IgD-negative memory B cell (primary cell): ENCODE measurements around the gene ZNF335. TPM values are rescaled to one million over a fixed set of nuclear protein-coding genes. Genes with fewer than 3 reads are reported as not detected.
A peak's percentile ranks its signal among the peaks of the same experiment; 100 is the strongest.

ENCODE experiments used
- H3K27ac Mint-ChIP-seq, 3 donors: one replicate each; pipeline ENCODE4 v1.8.0; 2020 to 2022; ENCODE audit warnings: mild to moderate bottlenecking in 3 of 3, mixed read lengths in 3 of 3, moderate library complexity in 1 of 3
- H3K27me3 Mint-ChIP-seq: one replicate; pipeline ENCODE4 v1.8.0; 2021; ENCODE audit warnings: mixed read lengths
- H3K36me3 Mint-ChIP-seq: one replicate; pipeline ENCODE4 v1.8.0; 2020; ENCODE audit warnings: mild to moderate bottlenecking, mixed read lengths
- H3K4me1 Mint-ChIP-seq, 3 donors: one replicate each; pipeline ENCODE4 v1.8.0; 2020 to 2022; ENCODE audit warnings: mixed read lengths in 3 of 3, mild to moderate bottlenecking in 1 of 3
- H3K4me3 Mint-ChIP-seq, 4 donors: one replicate each; pipeline ENCODE4 v1.8.0; 2020 to 2022; ENCODE audit warnings: mild to moderate bottlenecking in 4 of 4, mixed read lengths in 4 of 4, moderate library complexity in 3 of 4
- H3K9me3 Mint-ChIP-seq, 3 donors: one replicate each; pipeline ENCODE4 v1.8.0; 2020 to 2021; ENCODE audit warnings: mixed read lengths in 3 of 3, mild to moderate bottlenecking in 1 of 3
- polyA plus RNA-seq: library from polyadenylated mRNA; unstranded; fragments of 300-500 nt; fragmentation: Illumina TruSeq; gene quantifications from one replicate; pipeline ENCODE4 v1.2.3, GENCODE V29; 2021

Gene ZNF335
- polyA plus RNA-seq, 1 donor from 2014 or later: 15.1 TPM

DNA sequence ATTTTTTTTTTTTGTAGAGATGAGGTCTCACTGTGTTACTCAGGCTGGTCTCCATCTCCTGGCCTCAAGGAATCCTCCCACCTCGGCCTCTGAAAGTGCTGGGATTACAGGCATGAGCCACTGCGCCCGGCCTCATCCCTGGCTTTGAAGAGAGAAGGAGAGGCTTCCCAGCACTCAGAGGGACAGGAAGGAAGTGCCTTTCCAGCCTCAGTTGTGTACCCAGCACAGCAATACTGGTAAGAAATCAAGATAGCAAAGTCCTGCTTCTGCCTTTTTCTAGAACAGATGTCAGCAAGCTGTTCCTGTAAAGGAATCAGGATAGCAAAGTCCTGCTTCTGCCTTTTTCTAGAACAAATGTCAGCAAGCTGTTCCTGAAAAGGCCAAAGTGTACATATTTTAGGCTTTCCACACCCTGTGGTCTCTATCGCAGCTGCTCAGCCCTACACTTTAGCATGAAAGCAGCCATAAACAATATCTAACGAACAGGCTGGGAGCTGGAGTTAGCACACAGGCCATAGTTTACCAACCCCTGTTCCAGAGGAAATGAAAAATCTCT, 53.7 kb downstream of the ZNF335 start:
- Mint-ChIP-seq H3K36me3 (no peaks in the 10 kb centered on the region), H3K4me3 (no peak overlapping the region), H3K27ac (peak overlapping the region in 1 of 3 donors; percentile 27), H3K9me3 (no peaks in the 10 kb centered on the region), H3K4me1 (no peaks in the 10 kb centered on the region), H3K27me3 (peaks cover 7% of the 10 kb centered on the region)

GRCh38 chr20:45917790-45918141, 54.2 kb downstream of the ZNF335 start:
- Mint-ChIP-seq H3K4me1 (peaks cover 0 to 2% (median 1%) of the 10 kb centered on the region in 3 donors), H3K36me3 (no peaks in the 10 kb centered on the region), H3K4me3 (no peak overlapping the region), H3K27me3 (peaks cover 9% of the 10 kb centered on the region), H3K27ac (no peak overlapping the region), H3K9me3 (no peaks in the 10 kb centered on the region)

DNA sequence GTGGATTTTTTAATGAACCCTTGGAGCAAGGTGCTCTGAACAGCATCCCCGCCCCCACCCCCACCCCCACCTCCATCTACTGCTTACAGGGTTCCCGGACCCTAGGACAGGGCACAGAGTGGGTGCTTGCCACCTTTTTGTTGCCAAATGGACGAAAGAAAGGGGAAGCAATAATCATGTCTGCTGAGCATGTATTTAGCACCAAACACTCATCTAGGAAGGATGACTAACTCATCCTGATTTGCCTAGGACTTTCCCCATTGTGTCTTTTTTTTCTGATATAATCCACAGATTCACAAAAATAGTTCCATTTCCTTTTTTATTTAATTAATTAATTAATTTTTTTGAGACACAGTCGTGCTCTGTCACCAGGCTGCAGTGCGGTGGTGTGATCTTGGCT, 58.9 kb downstream of the ZNF335 start:
- Mint-ChIP-seq H3K9me3 (peaks cover 0 to 1% (median 0%) of the 10 kb centered on the region in 3 donors), H3K27ac (no peak overlapping the region), H3K27me3 (peaks cover 10% of the 10 kb centered on the region), H3K4me1 (peaks cover 0 to 11% (median 11%) of the 10 kb centered on the region in 3 donors), H3K4me3 (peak overlapping the region in 3 of 4 donors; percentile 48 to 86 (median 80)), H3K36me3 (peaks cover 3% of the 10 kb centered on the region)

GRCh38 chr20:45912344-45912682, 59.7 kb downstream of the ZNF335 start:
- Mint-ChIP-seq H3K4me3 (peak overlapping the region in 3 of 4 donors; percentile 38 to 97 (median 86)), H3K27ac (peak overlapping the region in 1 of 3 donors; percentile 53)

DNA sequence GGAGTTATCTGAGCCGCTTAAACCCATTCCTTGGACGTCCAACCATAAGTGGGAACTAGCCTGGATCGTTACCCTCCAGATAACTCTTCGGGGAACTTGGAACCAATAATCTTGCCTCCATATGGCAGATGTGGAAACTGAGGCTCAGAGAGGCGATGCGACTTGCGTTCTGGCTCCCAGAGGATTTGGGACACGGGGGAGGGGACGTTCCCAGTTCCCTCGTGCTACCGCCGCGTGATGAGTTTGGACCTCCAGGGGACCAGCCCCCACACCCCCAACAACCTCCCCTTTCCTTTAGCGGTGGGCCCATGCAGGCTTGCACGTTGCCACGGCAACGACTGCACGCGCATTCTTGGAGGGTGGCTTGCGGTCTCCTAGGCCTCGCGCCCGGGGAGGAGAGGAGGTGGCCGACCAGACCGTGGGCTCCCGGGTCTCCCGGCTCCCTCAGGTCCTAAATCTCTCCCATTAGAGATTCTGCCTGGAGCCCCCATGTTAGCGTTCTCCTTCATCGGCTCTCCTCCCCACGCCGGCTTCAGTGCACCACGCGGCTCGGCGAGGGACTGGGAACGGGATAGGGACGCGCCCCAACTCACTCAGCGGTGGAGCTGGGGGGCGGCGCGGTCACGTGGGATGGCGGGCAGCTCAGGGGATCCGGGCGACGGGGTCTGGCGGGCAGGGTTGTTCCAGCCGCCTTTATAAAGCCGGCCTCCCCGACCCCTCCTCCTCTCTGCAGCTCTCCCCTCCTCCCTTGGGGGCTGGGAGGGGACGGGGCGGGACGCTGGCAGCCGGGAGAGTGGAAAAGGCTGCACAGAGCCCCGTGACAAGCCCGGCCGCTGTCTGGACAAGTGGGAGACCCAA, 60.3 kb downstream of the ZNF335 start, which contains the start of gene PLTP:
Gene PLTP (minus strand): TSS at position 670 of the 858 bp plus-strand sequence. CDS start 703 bp downstream, outside the sequence.
- peaks cover 5% of the 10 kb centered on the region for H3K36me3 Mint-ChIP-seq
- peaks cover 0 to 14% (median 11%) of the 10 kb centered on the region in 3 donors for H3K4me1 Mint-ChIP-seq
- H3K9me3 Mint-ChIP-seq: peaks cover 0 to 1% (median 0%) of the 10 kb centered on the region in 3 donors
- peaks cover 9% of the 10 kb centered on the region for H3K27me3 Mint-ChIP-seq
- peak within 1 kb of the TSS; percentile 73 to 97 (median 92) for H3K4me3 Mint-ChIP-seq
- peak within 1 kb of the TSS; percentile 1 to 65 (median 53) for H3K27ac Mint-ChIP-seq

More at GRCh38 chr20:45912344-45912682, 59.7 kb downstream of the ZNF335 start:
- peaks cover 5% of the 10 kb centered on the region for H3K36me3 Mint-ChIP-seq
- peaks cover 0 to 1% (median 0%) of the 10 kb centered on the region in 3 donors for H3K9me3 Mint-ChIP-seq
- H3K4me1 Mint-ChIP-seq: peaks cover 0 to 13% (median 11%) of the 10 kb centered on the region in 3 donors
- peaks cover 9% of the 10 kb centered on the region for H3K27me3 Mint-ChIP-seq

DNA sequence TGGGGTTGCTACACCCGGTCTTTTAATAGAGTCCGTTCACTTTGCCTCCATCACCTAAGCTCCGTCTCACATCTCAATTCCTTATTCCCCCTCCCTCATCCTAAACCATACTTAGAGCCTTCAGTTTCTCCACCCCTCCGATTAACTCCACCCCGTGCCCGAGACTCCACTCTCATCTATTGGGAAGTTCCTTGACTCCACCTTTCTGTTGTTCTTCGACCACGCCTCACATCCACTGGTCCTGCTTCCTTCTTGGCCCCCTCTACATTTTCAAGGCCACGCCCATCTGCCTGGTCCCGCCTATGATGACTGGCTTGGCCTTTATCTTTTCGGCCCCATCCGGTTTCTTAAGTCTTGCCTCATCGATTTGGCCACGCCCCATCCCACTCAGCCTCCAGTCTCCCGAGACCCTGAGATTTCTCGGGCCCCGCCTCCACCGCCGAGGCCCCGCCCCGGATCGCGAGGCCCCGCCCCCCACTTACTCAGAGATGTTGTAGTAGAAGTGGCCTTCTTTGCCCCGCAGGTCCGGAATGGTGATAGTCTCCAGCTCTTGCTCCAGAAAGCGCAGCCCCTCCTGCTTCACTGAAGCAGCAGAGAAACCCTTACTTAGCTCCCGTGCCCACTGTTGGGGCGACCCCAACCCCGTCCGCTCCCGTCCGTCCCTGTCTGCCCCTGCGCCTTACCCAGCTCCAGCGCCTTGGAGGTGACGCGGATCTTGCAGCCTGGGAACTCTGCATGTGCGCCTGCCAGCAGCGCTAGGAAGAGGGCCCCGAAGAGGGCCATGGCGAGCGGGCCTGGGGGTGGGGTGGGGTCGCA, 61.1 kb downstream of the ZNF335 start:
- Mint-ChIP-seq H3K4me3 (peak overlapping the region; percentile 73 to 97 (median 92)), H3K9me3 (peaks cover 0 to 1% (median 0%) of the 10 kb centered on the region in 3 donors), H3K36me3 (peaks cover 5% of the 10 kb centered on the region), H3K27me3 (peaks cover 4% of the 10 kb centered on the region), H3K4me1 (peaks cover 0 to 14% (median 11%) of the 10 kb centered on the region in 3 donors), H3K27ac (peak overlapping the region; percentile 1 to 65 (median 46))

GRCh38 chr20:45909817-45910669, 62.0 kb downstream of the ZNF335 start:
- peaks cover 0 to 1% (median 0%) of the 10 kb centered on the region in 3 donors for H3K9me3 Mint-ChIP-seq
- peak overlapping the region in 1 of 3 donors; percentile 65 for H3K27ac Mint-ChIP-seq
- peaks cover 5% of the 10 kb centered on the region for H3K36me3 Mint-ChIP-seq
- peaks cover 0 to 14% (median 11%) of the 10 kb centered on the region in 3 donors for H3K4me1 Mint-ChIP-seq
- H3K27me3 Mint-ChIP-seq: peaks cover 4% of the 10 kb centered on the region
- H3K4me3 Mint-ChIP-seq: peak overlapping the region; percentile 73 to 97 (median 92)

DNA sequence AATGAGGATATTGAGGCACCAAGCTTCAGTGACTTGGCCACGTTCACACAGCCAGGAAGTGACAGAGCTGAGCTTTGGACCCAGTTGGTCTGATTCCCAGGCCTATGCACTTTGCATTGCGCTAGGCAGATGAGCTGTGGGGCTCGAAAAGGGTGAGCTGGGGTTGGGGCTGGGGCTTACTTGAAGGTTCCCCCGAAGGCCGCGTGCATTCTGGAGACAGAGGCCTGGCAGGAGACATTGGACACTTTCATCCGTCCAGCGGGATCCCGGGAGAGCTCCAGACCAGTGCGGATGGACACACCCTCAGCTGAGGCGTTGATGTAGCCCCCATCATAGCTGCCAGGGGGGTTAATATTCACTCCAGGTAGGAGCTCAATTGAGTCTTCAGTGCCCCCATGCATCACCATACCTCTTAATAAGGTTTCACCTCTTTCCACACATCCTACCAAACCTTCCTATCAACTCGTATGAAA, 62.6 kb downstream of the ZNF335 start:
- Mint-ChIP-seq H3K4me1 (peaks cover 0 to 14% (median 11%) of the 10 kb centered on the region in 3 donors), H3K36me3 (peaks cover 5% of the 10 kb centered on the region), H3K9me3 (peaks cover 0 to 1% (median 0%) of the 10 kb centered on the region in 3 donors), H3K27ac (no peak overlapping the region), H3K27me3 (peaks cover 4% of the 10 kb centered on the region), H3K4me3 (no peak overlapping the region)

GRCh38 chr20:45908084-45908483, 63.9 kb downstream of the ZNF335 start:
- Mint-ChIP-seq H3K27ac (peak overlapping the region in 2 of 3 donors; percentile 46 to 62), H3K27me3 (peaks cover 3% of the 10 kb centered on the region), H3K36me3 (peaks cover 5% of the 10 kb centered on the region), H3K4me3 (no peak overlapping the region), H3K4me1 (peaks cover 5 to 16% (median 11%) of the 10 kb centered on the region in 3 donors), H3K9me3 (peaks cover 0 to 1% (median 0%) of the 10 kb centered on the region in 3 donors)

GRCh38 chr20:45907219-45907948, 64.6 kb downstream of the ZNF335 start:
- Mint-ChIP-seq H3K27ac (no peak overlapping the region), H3K4me1 (peaks cover 11 to 20% (median 14%) of the 10 kb centered on the region in 3 donors), H3K36me3 (peaks cover 5% of the 10 kb centered on the region), H3K27me3 (peaks cover 2% of the 10 kb centered on the region), H3K9me3 (peaks cover 0 to 1% (median 0%) of the 10 kb centered on the region in 3 donors), H3K4me3 (peak overlapping the region in 1 of 4 donors; percentile 47)

DNA sequence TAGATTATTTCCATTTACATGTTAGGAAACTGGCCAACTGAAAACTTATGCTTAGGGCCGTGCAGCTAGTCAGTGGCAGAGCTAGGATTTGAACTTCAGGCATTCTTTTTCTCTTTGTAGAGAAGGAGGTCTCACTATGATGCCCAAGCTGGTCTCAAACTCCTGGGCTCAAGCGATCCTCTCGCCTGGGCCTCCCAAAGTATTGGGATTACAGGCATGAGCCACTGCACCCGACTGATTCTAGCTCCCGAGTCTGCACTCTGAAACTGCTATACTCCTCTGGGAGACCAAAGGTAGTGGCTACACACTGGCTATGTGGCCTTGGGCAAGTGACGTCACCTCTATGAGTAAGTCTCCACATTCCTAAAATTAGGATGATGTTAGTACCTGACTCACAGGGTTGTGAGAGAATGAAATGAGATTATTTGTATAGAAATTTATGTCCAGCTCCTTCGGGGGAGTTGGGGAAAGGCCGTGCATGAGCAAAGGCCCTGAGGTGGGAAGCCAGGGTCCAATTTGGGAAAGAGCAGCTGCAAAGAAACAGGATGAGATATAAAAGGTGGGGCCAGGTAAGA, 66.4 kb downstream of the ZNF335 start:
- H3K27me3 Mint-ChIP-seq: no peaks in the 10 kb centered on the region
- no peak overlapping the region for H3K27ac Mint-ChIP-seq
- H3K4me3 Mint-ChIP-seq: no peak overlapping the region
- H3K9me3 Mint-ChIP-seq: no peaks in the 10 kb centered on the region
- peaks cover 11 to 18% (median 12%) of the 10 kb centered on the region in 3 donors for H3K4me1 Mint-ChIP-seq
- H3K36me3 Mint-ChIP-seq: peaks cover 5% of the 10 kb centered on the region

DNA sequence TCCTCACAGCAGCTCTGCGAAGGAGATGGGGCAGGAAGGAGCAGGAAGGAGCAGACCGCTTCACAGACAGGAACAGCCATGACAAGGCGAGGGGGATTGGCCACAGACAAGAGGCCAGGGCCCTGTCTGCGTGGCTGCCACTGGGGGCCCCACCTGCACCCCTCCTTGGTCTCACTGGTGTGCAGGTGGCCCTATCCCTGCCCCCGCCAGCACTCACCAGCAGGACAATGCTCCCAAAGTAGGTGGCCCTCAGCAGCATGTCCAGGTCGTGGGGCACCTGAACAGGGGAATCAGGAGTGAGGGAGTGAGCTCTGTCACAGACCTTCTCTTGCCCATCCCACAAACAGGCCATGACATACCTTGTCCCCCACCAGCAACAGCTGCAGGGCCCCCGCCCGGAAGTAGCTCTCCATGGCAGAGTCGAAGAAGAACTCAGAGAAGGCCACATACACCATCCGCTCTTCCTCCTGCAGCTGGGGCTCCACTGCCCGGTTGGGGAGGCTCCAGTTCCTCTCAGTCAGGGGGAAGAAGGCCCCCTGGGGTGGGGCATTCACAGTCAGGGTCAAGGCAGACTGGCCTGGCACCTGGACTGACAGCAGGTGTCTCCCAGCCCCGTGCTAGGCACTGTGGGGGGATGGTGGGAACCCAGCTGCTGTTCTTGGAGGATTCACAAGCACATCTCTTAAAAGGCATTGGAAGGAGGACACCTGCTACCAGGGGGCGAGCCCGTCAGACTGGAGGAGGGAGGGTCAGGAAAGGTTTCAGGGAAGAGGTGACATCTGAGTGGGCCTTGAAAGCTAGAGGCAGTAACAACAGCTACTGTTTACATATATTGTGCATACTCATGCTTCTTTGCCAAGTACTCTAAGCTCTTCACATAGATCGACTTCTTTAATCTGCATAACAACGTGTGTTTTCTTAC, 67.2 kb downstream of the ZNF335 start:
- Mint-ChIP-seq H3K4me3 (peak overlapping the region in 1 of 4 donors; percentile 75), H3K27me3 (no peaks in the 10 kb centered on the region), H3K27ac (peak overlapping the region in 1 of 3 donors; percentile 74), H3K9me3 (no peaks in the 10 kb centered on the region), H3K4me1 (peaks cover 10 to 17% (median 12%) of the 10 kb centered on the region in 3 donors), H3K36me3 (peaks cover 5% of the 10 kb centered on the region)
